HepG2 (cell line): ENCODE measurements around the gene TMEM41A. TPM values are rescaled to one million over a fixed set of nuclear protein-coding genes. Genes with fewer than 3 reads are reported as not detected.

ENCODE experiments used
- ATAC-seq: fragments of 200-7000 bp; cut with Tn5 transposase; 3 replicates; pipeline ENCODE4 v1.9.1; 2020; ENCODE audit warnings: mild to moderate bottlenecking, moderate library complexity
- BruUV-seq: library from RNA; stranded (reverse); fragments of 400-500 nt; replicated peaks from 2 replicates; lab custom pipeline; 2021; lab: Mats Ljungman, UMichigan
- CTCF ChIA-PET: fragments of 300-600 bp; formaldehyde crosslinking; extraction: SDS; loops from one replicate; lab custom pipeline; 2021; ENCODE audit warnings: low total read pairs, inconsistent platforms, low intra/inter-chr PET ratio; lab: Yijun Ruan, JAX
- POLR2A ChIA-PET: fragments of 350-600 bp; sonication (Branson Sonifier 250); formaldehyde crosslinking; loops from one replicate; lab custom pipeline; 2020; ENCODE audit warnings: antibody characterized with exemption, inconsistent platforms; lab: Yijun Ruan, JAX
- DNase-seq: peaks from one replicate; pipeline ENCODE4 v3.0.0-alpha.2; 2015; ENCODE audit warnings: low spot score
- FAIRE-seq: peaks from 3 replicates; lab custom pipeline; 2011; peaks lifted over from hg19 to GRCh38; lab: Jason Lieb, UNC
- H2AFZ ChIP-seq: one replicate; pipeline ENCODE4 v1.6.1; 2011; ENCODE audit warnings: low read length, inconsistent platforms
- H3K27ac ChIP-seq: fragments of 300-600 bp; 3 replicates; pipeline ENCODE4 v1.8.0; 2011; ENCODE audit warnings: mixed run types, mild to moderate bottlenecking, mixed read lengths, low read length, inconsistent platforms; ENCODE audit not compliant: insufficient read depth; ENCODE audit errors: extremely low read length
- H3K27me3 ChIP-seq, 2 experiments: fragments of 200-600 bp in 1 of 2; 2 replicates in 1 of 2; 3 replicates in 1 of 2; pipeline versions ENCODE4 v1.6.0 to v1.8.0; 2011; ENCODE audit warnings: low read length in 2 of 2, mild to moderate bottlenecking in 2 of 2, moderate library complexity in 2 of 2, inconsistent platforms in 1 of 2; ENCODE audit not compliant: insufficient read depth in 2 of 2, control insufficient read depth in 1 of 2
- H3K36me3 ChIP-seq, 2 experiments: fragments of 200-600 bp in 1 of 2; replicated peaks in 1 of 2; 2 replicates in 1 of 2; 3 replicates in 1 of 2; pipeline versions ENCODE4 v1.5.1 to v1.8.0; 2011; ENCODE audit warnings: low read length in 2 of 2, inconsistent platforms in 1 of 2; ENCODE audit not compliant: insufficient read depth in 2 of 2, control insufficient read depth in 1 of 2
- H3K4me1 ChIP-seq: 2 replicates; pipeline ENCODE4 v1.5.1; 2012; ENCODE audit warnings: low read length, inconsistent platforms; ENCODE audit not compliant: insufficient read depth
- H3K4me2 ChIP-seq: 2 replicates; pipeline ENCODE4 v1.6.0; 2011; ENCODE audit warnings: low read depth, low read length, inconsistent platforms
- H3K4me3 ChIP-seq, 3 experiments: fragments of 200-600 bp in 1 of 3; sonication (generic), shearing (Covaris generic) in 1 of 3; replicated peaks in 1 of 3; 2 replicates each; pipeline ENCODE4 v1.5.1; 2011 to 2016; ENCODE audit warnings: low read length in 3 of 3, inconsistent platforms in 2 of 3, low read depth in 2 of 3, mild to moderate bottlenecking in 2 of 3, control low read depth in 1 of 3, mixed read lengths in 1 of 3; ENCODE audit not compliant: insufficient read depth in 1 of 3
- H3K79me2 ChIP-seq: one replicate; pipeline ENCODE4 v1.6.1; 2011; ENCODE audit warnings: low read length, inconsistent platforms; ENCODE audit not compliant: insufficient read depth
- H3K9ac ChIP-seq: 2 replicates; pipeline ENCODE4 v1.6.0; 2011; ENCODE audit warnings: mild to moderate bottlenecking, low read depth, low read length, inconsistent platforms; ENCODE audit not compliant: insufficient read depth
- H3K9me3 ChIP-seq: 2 replicates; pipeline ENCODE4 v1.5.1; 2012; ENCODE audit warnings: mild to moderate bottlenecking, low read length
- H4K20me1 ChIP-seq: 2 replicates; pipeline ENCODE4 v1.6.0; 2011; ENCODE audit warnings: inconsistent platforms, mild to moderate bottlenecking, low read length, moderate library complexity; ENCODE audit not compliant: insufficient read depth
- AFF4 ChIP-seq: sonication (generic); formaldehyde crosslinking; IDR thresholded peaks from 2 replicates; pipeline ENCODE4 v1.4.0; 2020; ENCODE audit warnings: missing genetic modification reagents
- ATF4 ChIP-seq, 2 experiments: fragments of 450-650 bp in 1 of 2; sonication (generic) in 1 of 2; formaldehyde crosslinking; IDR thresholded peaks; 2 replicates each; pipeline versions ENCODE4 v1.5.0 to v1.8.0; 2020 to 2022; ENCODE audit warnings: mild to moderate bottlenecking in 1 of 2, missing genetic modification reagents in 1 of 2
- CC2D1A ChIP-seq: sonication (generic); formaldehyde crosslinking; IDR thresholded peaks from 2 replicates; pipeline ENCODE4 v1.8.1; 2023; ENCODE audit warnings: mild to moderate bottlenecking, missing genetic modification reagents
- LCORL ChIP-seq, 2 experiments: fragments of 450-650 bp in 1 of 2; sonication (generic) in 1 of 2; formaldehyde crosslinking in 1 of 2; IDR thresholded peaks; 2 replicates each; pipeline versions ENCODE4 v1.5.0 to v1.6.1; 2017 to 2020; ENCODE audit warnings: antibody characterized with exemption in 1 of 2, missing genetic modification reagents in 1 of 2
- NFIB ChIP-seq: sonication (generic); formaldehyde crosslinking; IDR thresholded peaks from 2 replicates; pipeline ENCODE4 v1.9.0; 2021; ENCODE audit warnings: missing genetic modification reagents, mild to moderate bottlenecking, borderline replicate concordance
- RXRB ChIP-seq: IDR thresholded peaks from 2 replicates; pipeline ENCODE4 v1.6.1; 2016; ENCODE audit warnings: borderline replicate concordance, missing genetic modification reagents, missing compliant biosample characterization
- SMAD3 ChIP-seq: sonication (generic); formaldehyde crosslinking; IDR thresholded peaks from 2 replicates; pipeline ENCODE4 v1.4.0; 2020; ENCODE audit warnings: missing genetic modification reagents
- TRIM24 ChIP-seq: sonication (generic); formaldehyde crosslinking; IDR thresholded peaks from 2 replicates; pipeline ENCODE4 v1.8.0; 2022; ENCODE audit warnings: mild to moderate bottlenecking, missing genetic modification reagents
- ZNF563 ChIP-seq: sonication (generic); formaldehyde crosslinking; IDR thresholded peaks from 2 replicates; pipeline ENCODE4 v1.8.0; 2022; ENCODE audit warnings: mild to moderate bottlenecking, moderate library complexity, missing genetic modification reagents
- ZNF652 ChIP-seq: IDR thresholded peaks from 2 replicates; pipeline ENCODE4 v1.6.1; 2016; ENCODE audit warnings: low read depth, borderline replicate concordance
- WGBS: methylation state at CpG from one replicate; pipeline ENCODE4 v1.1.6; 2017; ENCODE audit warnings: low lambda C conversion rate; 5-methylcytosine and 5-hydroxymethylcytosine counted together
- in situ Hi-C: cut with HindIII; loops from 2 replicates; pipeline ENCODE4 v1.10.0; 2017; ENCODE audit warnings: low pct_unique_long_range_greater_than_20kb; ENCODE audit not compliant: extremely low pct_ligation_motif_present
- intact Hi-C: fragments of 100-400 bp; cut with micrococcal nuclease; formaldehyde crosslinking; loops from one replicate; pipeline ENCODE4 v1.10.0; 2022; ENCODE audit not compliant: unreplicated experiment
- polyA plus RNA-seq, 8 experiments: library from polyadenylated mRNA; depleted of rRNA in 3 of 8; stranded (reverse) in 7 of 8; unstranded in 1 of 8; fragments of >200 nt; fragmentation: Illumina TruSeq in 4 of 8; extraction: Trizol in 4 of 8; gene quantifications; 2 replicates each; pipeline versions ENCODE4 v1.2.1 to v1.2.3, GENCODE V29; 2011 to 2016; ENCODE audit warnings: low read depth in 4 of 8, missing spikeins in 1 of 8, mixed read lengths in 1 of 8; ENCODE audit not compliant: insufficient read depth in 1 of 8
- total RNA-seq, 5 experiments: library from RNA; depleted of rRNA; stranded (reverse); fragments of >200 nt; fragmentation: Illumina TruSeq; extraction: Trizol; gene quantifications; 2 replicates each; pipeline ENCODE4 v1.2.3, GENCODE V29; 2016; ENCODE audit warnings: low read depth in 1 of 5

Gene TMEM41A
- total and polyA plus RNA-seq, 2 of the 13 experiments (the other 11 are each of a cell fraction or from before 2014, with no cell fraction given), result 30.0 to 40.0 TPM

- H3K4me1 ChIP-seq, result peaks cover 11% of the 10 kb centered on the region
- CTCF ChIA-PET, result no interaction called here
- WGBS, result 100% methylated on average over 3 of the region's 3 CpGs
Measured at GRCh38 chr3:185484296-185484695, 14.5 kb downstream of the TMEM41A start.

GRCh38 chr3:185479373-185479945, 19.4 kb downstream of the TMEM41A start:
- Histone ChIP-seq H3K9ac (no peak overlapping the region), H3K27ac (no peak overlapping the region), H3K27me3 (no peaks in the 10 kb centered on the region), H4K20me1 (no peaks in the 10 kb centered on the region; the same call in 1 of the 2 replicates), H3K79me2 (no peaks in the 10 kb centered on the region), H3K9me3 (no peaks in the 10 kb centered on the region), H3K36me3 (peaks cover 23 to 60% of the 10 kb centered on the region in 2 experiments; a peak in 4 of 5 replicates), H3K4me2 (no peak overlapping the region), H3K4me3 (no peak overlapping the region)
- WGBS, result 94% methylated on average over 2 of the region's 2 CpGs
- no TSS peak for BruUV-seq
- ChIA-PET CTCF (no interaction called here), POLR2A (no interaction called here)
- in situ Hi-C loops (no loop called here), intact Hi-C loops (no loop called here)
- DNase-seq, result no peak
- no peak for TF ChIP-seq ZNF652
- no peak for TF ChIP-seq RXRB
- no peak for TF ChIP-seq NFIB (CRISPR knock-in tag)
- no peak for TF ChIP-seq SMAD3 (CRISPR knock-in tag)
- no peak for TF ChIP-seq AFF4 (CRISPR knock-in tag)
- no peak for TF ChIP-seq TRIM24
- TF ChIP-seq, all 625 proteins: peak for 0
- Histone ChIP-seq H3K4me1 (no peaks in the 10 kb centered on the region), H2AFZ (no peak overlapping the region)
- FAIRE-seq (no peak), ATAC-seq (no peak)

More at GRCh38 chr3:185484296-185484695, 14.5 kb downstream of the TMEM41A start:
- FAIRE-seq, result no peak
- Histone ChIP-seq H3K4me3 (no peak overlapping the region), H3K9ac (no peak overlapping the region), H3K9me3 (no peaks in the 10 kb centered on the region), H3K36me3 (peaks cover 22 to 37% of the 10 kb centered on the region in 2 experiments; a peak in 4 of 5 replicates), H3K27me3 (no peaks in the 10 kb centered on the region), H3K27ac (no peak overlapping the region), H4K20me1 (no peaks in the 10 kb centered on the region; the same call in 1 of the 2 replicates), H3K4me2 (no peak overlapping the region), H3K79me2 (no peaks in the 10 kb centered on the region), H2AFZ (no peak overlapping the region)
- BruUV-seq, result no TSS peak
- intact Hi-C loops (no loop called here), in situ Hi-C loops (no loop called here)
- TF ChIP-seq ZNF563 (CRISPR knock-in tag) (no peak), CC2D1A (no peak), ATF4 (CRISPR knock-in tag; IDR thresholded peaks at IDR 0.05) (0 out of 4 replicates have a peak, but pooled peaks of 1 of the 2 experiments have one; percentile 30), LCORL (IDR thresholded peaks at IDR 0.05) (no peak), LCORL (CRISPR knock-in tag; IDR thresholded peaks at IDR 0.05) (no peak)
- ATAC-seq, result no peak
- no peak for DNase-seq
- POLR2A ChIA-PET, result no interaction called here
